Hepatocyte (in vitro differentiated cells): ENCODE measurements around the gene ANKS1B. TPM values are rescaled to one million over a fixed set of nuclear protein-coding genes. Genes with fewer than 3 reads are reported as not detected.

Experiments
- DNase-seq: peaks from one replicate; pipeline ENCODE4 v3.0.0-alpha.2; 2016; ENCODE audit warnings: low spot score
- H2AFZ ChIP-seq: fragments of 200-600 bp; sonication (generic); 2 replicates; pipeline ENCODE4 v1.6.0; 2016; ENCODE audit warnings: antibody characterized with exemption, mild to moderate bottlenecking
- H3K27ac ChIP-seq: fragments of 200-600 bp; sonication (generic); 2 replicates; pipeline ENCODE4 v1.5.1; 2016; ENCODE audit warnings: mild to moderate bottlenecking
- H3K27me3 ChIP-seq: fragments of 200-600 bp; sonication (generic); 2 replicates; pipeline ENCODE4 v1.6.1; 2016
- H3K36me3 ChIP-seq: fragments of 200-600 bp; sonication (generic); replicated peaks from 2 replicates; pipeline ENCODE4 v1.5.1; 2016; ENCODE audit warnings: low read depth; ENCODE audit not compliant: insufficient read depth
- H3K4me1 ChIP-seq: fragments of 200-600 bp; sonication (generic); 2 replicates; pipeline ENCODE4 v1.5.1; 2016; ENCODE audit warnings: mild to moderate bottlenecking, moderate library complexity; ENCODE audit not compliant: insufficient read depth
- H3K4me2 ChIP-seq: fragments of 200-600 bp; sonication (generic); 2 replicates; pipeline ENCODE4 v1.6.0; 2016
- H3K4me3 ChIP-seq: fragments of 200-600 bp; sonication (generic); 2 replicates; pipeline ENCODE4 v1.5.1; 2016; ENCODE audit warnings: mild to moderate bottlenecking
- H3K79me2 ChIP-seq: fragments of 200-600 bp; sonication (generic); 2 replicates; pipeline ENCODE4 v1.6.0; 2017; ENCODE audit warnings: mild to moderate bottlenecking
- H3K9me2 ChIP-seq: fragments of 200-600 bp; sonication (generic); replicated peaks from 2 replicates; pipeline ENCODE4 v1.6.0; 2017; ENCODE audit warnings: mild to moderate bottlenecking; ENCODE audit not compliant: insufficient read depth
- H3K9me3 ChIP-seq: fragments of 200-600 bp; sonication (generic); 2 replicates; pipeline ENCODE4 v1.5.1; 2016; ENCODE audit warnings: low read depth, mild to moderate bottlenecking
- H4K20me1 ChIP-seq: fragments of 200-600 bp; sonication (generic); 2 replicates; pipeline ENCODE4 v1.6.0; 2016; ENCODE audit warnings: mild to moderate bottlenecking; ENCODE audit not compliant: insufficient read depth, poor library complexity, severe bottlenecking
- EZH2 ChIP-seq: fragments of 200-600 bp; sonication (generic); IDR thresholded peaks from 2 replicates; pipeline ENCODE4 v1.6.1; 2016; ENCODE audit warnings: antibody characterized with exemption, mild to moderate bottlenecking, borderline replicate concordance
- EZH2phosphoT487 ChIP-seq: fragments of 200-600 bp; sonication (generic); IDR thresholded peaks from one replicate; pipeline ENCODE4 v1.6.1; 2018; ENCODE audit warnings: antibody characterized with exemption, mild to moderate bottlenecking, low read depth, moderate library complexity; ENCODE audit not compliant: unreplicated experiment, severe bottlenecking
- WGBS: methylation state at CpG from one replicate; pipeline ENCODE4 v1.1.6; 2016; ENCODE audit warnings: low lambda C conversion rate; ENCODE audit errors: missing lambda C conversion rate; 5-methylcytosine and 5-hydroxymethylcytosine counted together
- polyA plus RNA-seq: library from polyadenylated mRNA; unstranded; fragments of >200 nt; fragmentation: Nextera tagmentation; extraction: Ambion mirVana; gene quantifications from 2 replicates; pipeline ENCODE4 v1.2.1, GENCODE V29; 2016
- total RNA-seq: library from RNA; depleted of rRNA; stranded (reverse); fragments of >200 nt; gene quantifications from 2 replicates; pipeline ENCODE4 v1.2.3, GENCODE V29; 2014
- TF ChIP-seq, protein P1 (sequence below): fragments of 200-600 bp; sonication (generic); IDR thresholded peaks from 2 replicates; pipeline ENCODE4 v1.5.1; 2016; ENCODE audit warnings: antibody characterized with exemption, mild to moderate bottlenecking; ENCODE audit not compliant: poor library complexity

ANKS1B gene
- total and polyA plus RNA-seq, 2 experiments from 2014 or later = 1.6 to 2.2 TPM

GRCh38 chr12:99974146-99974545 lies 10.6 kb downstream of the ANKS1B start:
- Histone ChIP-seq H3K27ac (no peak overlapping the region), H3K9me2 (no peaks in the 10 kb centered on the region), H3K4me2 (no peak overlapping the region), H3K4me1 (no peaks in the 10 kb centered on the region), H3K79me2 (no peaks in the 10 kb centered on the region), H4K20me1 (no peaks in the 10 kb centered on the region), H3K4me3 (no peak overlapping the region), H3K9me3 (no peaks in the 10 kb centered on the region), H2AFZ (no peak overlapping the region), H3K27me3 (peaks cover 6% of the 10 kb centered on the region), H3K36me3 (no peaks in the 10 kb centered on the region)
- DNase-seq = no peak
- TF ChIP-seq, protein P1, sequence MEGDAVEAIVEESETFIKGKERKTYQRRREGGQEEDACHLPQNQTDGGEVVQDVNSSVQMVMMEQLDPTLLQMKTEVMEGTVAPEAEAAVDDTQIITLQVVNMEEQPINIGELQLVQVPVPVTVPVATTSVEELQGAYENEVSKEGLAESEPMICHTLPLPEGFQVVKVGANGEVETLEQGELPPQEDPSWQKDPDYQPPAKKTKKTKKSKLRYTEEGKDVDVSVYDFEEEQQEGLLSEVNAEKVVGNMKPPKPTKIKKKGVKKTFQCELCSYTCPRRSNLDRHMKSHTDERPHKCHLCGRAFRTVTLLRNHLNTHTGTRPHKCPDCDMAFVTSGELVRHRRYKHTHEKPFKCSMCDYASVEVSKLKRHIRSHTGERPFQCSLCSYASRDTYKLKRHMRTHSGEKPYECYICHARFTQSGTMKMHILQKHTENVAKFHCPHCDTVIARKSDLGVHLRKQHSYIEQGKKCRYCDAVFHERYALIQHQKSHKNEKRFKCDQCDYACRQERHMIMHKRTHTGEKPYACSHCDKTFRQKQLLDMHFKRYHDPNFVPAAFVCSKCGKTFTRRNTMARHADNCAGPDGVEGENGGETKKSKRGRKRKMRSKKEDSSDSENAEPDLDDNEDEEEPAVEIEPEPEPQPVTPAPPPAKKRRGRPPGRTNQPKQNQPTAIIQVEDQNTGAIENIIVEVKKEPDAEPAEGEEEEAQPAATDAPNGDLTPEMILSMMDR = no peak
- no peak for TF ChIP-seq EZH2
- no peak for TF ChIP-seq EZH2phosphoT487
- 85% methylated on average over 2 of the region's 2 CpGs for WGBS

- no peak overlapping the region for H3K27ac ChIP-seq
- no peaks in the 10 kb centered on the region for H3K36me3 ChIP-seq
- no peak overlapping the region for H3K4me2 ChIP-seq
- H3K79me2 ChIP-seq = no peaks in the 10 kb centered on the region
- TF ChIP-seq EZH2phosphoT487 = no peak
- no peak for TF ChIP-seq EZH2
- TF ChIP-seq, protein P1 = no peak
- H2AFZ ChIP-seq = no peak overlapping the region
- H3K9me3 ChIP-seq = no peaks in the 10 kb centered on the region
- H3K9me2 ChIP-seq = no peaks in the 10 kb centered on the region
- no peak for DNase-seq
- no peaks in the 10 kb centered on the region for H3K27me3 ChIP-seq
- H3K4me3 ChIP-seq = no peak overlapping the region
- no peaks in the 10 kb centered on the region for H3K4me1 ChIP-seq
- no peaks in the 10 kb centered on the region for H4K20me1 ChIP-seq
- 78% methylated on average over 2 of the region's 2 CpGs for WGBS
Measured at GRCh38 chr12:99966429-99966828, 18.3 kb downstream of the ANKS1B start.

GRCh38 chr12:99960311-99960710 lies 24.4 kb downstream of the ANKS1B start:
- TF ChIP-seq, protein P1 = no peak
- TF ChIP-seq EZH2phosphoT487 (no peak), EZH2 (no peak)
- 80% methylated on average over 3 of the region's 3 CpGs for WGBS
- no peaks in the 10 kb centered on the region for H4K20me1 ChIP-seq
- no peaks in the 10 kb centered on the region for H3K79me2 ChIP-seq
- no peak for DNase-seq
- no peaks in the 10 kb centered on the region for H3K9me3 ChIP-seq
- no peaks in the 10 kb centered on the region for H3K27me3 ChIP-seq
- no peak overlapping the region for H3K4me3 ChIP-seq
- H3K4me1 ChIP-seq = no peaks in the 10 kb centered on the region
- no peak overlapping the region for H2AFZ ChIP-seq
- no peak overlapping the region for H3K4me2 ChIP-seq
- no peak overlapping the region for H3K27ac ChIP-seq
- no peaks in the 10 kb centered on the region for H3K9me2 ChIP-seq
- H3K36me3 ChIP-seq = no peaks in the 10 kb centered on the region
